Measurements from ENCODE around the gene KLHL20. TPM values are rescaled to one million over a fixed set of nuclear protein-coding genes. Genes with fewer than 3 reads are reported as not detected.
"Not testable (repeated sequence)": the region's sequence is repeated elsewhere in the genome, so short reads cannot be mapped to it uniquely, and the experiment has no call there.

The KLHL20 gene
- total RNA-seq, 4 donors from 2014 or later = 7.2 to 82.6 (median 51.9) TPM

GRCh38 chr1:173733912-173734311 is 19.1 kb downstream of the KLHL20 start:
- no peak overlapping the region for H3K4me3 ChIP-seq
- H3K4me1 ChIP-seq = no peaks in the 10 kb centered on the region
- no peak for DNase-seq
- H3K9me3 ChIP-seq = no peaks in the 10 kb centered on the region
- no peak for TF ChIP-seq POLR2A (IDR thresholded peaks at IDR 0.05)
- no peak for TF ChIP-seq CTCF (IDR thresholded peaks at IDR 0.05)
- no peaks in the 10 kb centered on the region for H3K27me3 ChIP-seq
- H3K36me3 ChIP-seq = no peaks in the 10 kb centered on the region
- no peak overlapping the region for H3K27ac ChIP-seq
- intact Hi-C loops (cut with DNase I; ENCODE audit: low total_unique reads) = no loop called here

- H3K9me3 ChIP-seq; intact Hi-C loops (cut with DNase I; ENCODE audit: low total_unique reads); H3K27me3 ChIP-seq; DNase-seq; H3K4me3 ChIP-seq; H3K36me3 ChIP-seq; H3K4me1 ChIP-seq; H3K27ac ChIP-seq: not testable (repeated sequence)
Observed at GRCh38 chr1:173736104-173736503, 21.3 kb downstream of the KLHL20 start.

GRCh38 chr1:173742203-173742886 is 27.6 kb downstream of the KLHL20 start:
- no peak for TF ChIP-seq CTCF (IDR thresholded peaks at IDR 0.05)
- DNase-seq = no peak
- Histone ChIP-seq H3K9me3 (no peaks in the 10 kb centered on the region), H3K4me1 (peaks cover 0 to 4% of the 10 kb centered on the region in 2 donors), H3K36me3 (no peaks in the 10 kb centered on the region), H3K27ac (no peak overlapping the region), H3K27me3 (no peaks in the 10 kb centered on the region), H3K4me3 (no peak overlapping the region)
- intact Hi-C loops (cut with DNase I; ENCODE audit: low total_unique reads) = no loop called here

GRCh38 chr1:173744651-173745050 is 29.9 kb downstream of the KLHL20 start:
- TF ChIP-seq POLR2A (IDR thresholded peaks at IDR 0.05) = no peak
- no peak for TF ChIP-seq CTCF (IDR thresholded peaks at IDR 0.05)
- Histone ChIP-seq H3K36me3 (peaks cover 0 to 2% of the 10 kb centered on the region in 2 donors), H3K9me3 (no peaks in the 10 kb centered on the region), H3K27ac (no peak overlapping the region), H3K27me3 (no peaks in the 10 kb centered on the region), H3K4me3 (no peak overlapping the region), H3K4me1 (peaks cover 0 to 4% of the 10 kb centered on the region in 2 donors)
- no peak for DNase-seq
- intact Hi-C loops (cut with DNase I; ENCODE audit: low total_unique reads) = no loop called here

- TF ChIP-seq CTCF (IDR thresholded peaks at IDR 0.05) = no peak
- TF ChIP-seq POLR2A (IDR thresholded peaks at IDR 0.05) = no peak
- Histone ChIP-seq H3K27ac (no peak overlapping the region), H3K27me3 (no peaks in the 10 kb centered on the region), H3K36me3 (peaks cover 0 to 2% of the 10 kb centered on the region in 2 donors), H3K4me3 (no peak overlapping the region), H3K4me1 (peaks cover 0 to 4% of the 10 kb centered on the region in 2 donors), H3K9me3 (no peaks in the 10 kb centered on the region)
- intact Hi-C loops (cut with DNase I; ENCODE audit: low total_unique reads) = no loop called here
- DNase-seq = no peak
Observed at GRCh38 chr1:173749137-173749536, 34.4 kb downstream of the KLHL20 start.

GRCh38 chr1:173753830-173754229 is 39.0 kb downstream of the KLHL20 start:
- no peak for DNase-seq
- Histone ChIP-seq H3K4me1 (no peaks in the 10 kb centered on the region), H3K27me3 (no peaks in the 10 kb centered on the region), H3K36me3 (no peaks in the 10 kb centered on the region), H3K9me3 (no peaks in the 10 kb centered on the region), H3K27ac (no peak overlapping the region), H3K4me3 (no peak overlapping the region)
- intact Hi-C loops (cut with DNase I; ENCODE audit: low total_unique reads) = no loop called here
- TF ChIP-seq CTCF (IDR thresholded peaks at IDR 0.05) (no peak), POLR2A (IDR thresholded peaks at IDR 0.05) (no peak)

All from uterus (tissue), 4 donors.